GM23338 (cell line): ENCODE data around the gene TULP1. TPM values are rescaled to one million over a fixed set of nuclear protein-coding genes. Genes with fewer than 3 reads are reported as not detected.

Experiments
- ATAC-seq: fragments of 200-7000 bp; cut with Tn5 transposase; 3 replicates; pipeline ENCODE4 v1.9.1; 2020
- DNase-seq: peaks from one replicate; pipeline ENCODE4 v3.0.0-alpha.2; 2015; ENCODE audit warnings: low spot score
- H2AFZ ChIP-seq: fragments of 200-600 bp; sonication (generic); 2 replicates; pipeline ENCODE4 v1.8.0; 2016; ENCODE audit warnings: antibody characterized with exemption, mild to moderate bottlenecking, moderate library complexity
- H3F3A ChIP-seq: fragments of 200-600 bp; sonication (generic); replicated peaks from 2 replicates; pipeline ENCODE4 v1.8.0; 2017; ENCODE audit warnings: antibody characterized with exemption, mixed run types, low read depth
- H3K27ac ChIP-seq: fragments of 200-600 bp; sonication (generic); 2 replicates; pipeline ENCODE4 v1.6.1; 2016; ENCODE audit warnings: low read depth
- H3K27me3 ChIP-seq: fragments of 200-600 bp; sonication (generic); 2 replicates; pipeline ENCODE4 v1.8.0; 2016; ENCODE audit warnings: mild to moderate bottlenecking, mixed run types, moderate library complexity; ENCODE audit not compliant: insufficient read depth
- H3K36me3 ChIP-seq: fragments of 200-600 bp; sonication (generic); 2 replicates; pipeline ENCODE4 v1.8.0; 2016; ENCODE audit warnings: mild to moderate bottlenecking; ENCODE audit not compliant: insufficient read depth
- H3K4me1 ChIP-seq: fragments of 200-600 bp; sonication (generic); 2 replicates; pipeline ENCODE4 v1.8.0; 2016; ENCODE audit warnings: mild to moderate bottlenecking, moderate library complexity; ENCODE audit not compliant: insufficient read depth
- H3K4me2 ChIP-seq: fragments of 200-600 bp; sonication (generic); 2 replicates; pipeline ENCODE4 v1.7.1; 2017; ENCODE audit warnings: mixed run types
- H3K4me3 ChIP-seq: fragments of 200-600 bp; sonication (generic); 2 replicates; pipeline ENCODE4 v1.6.1; 2016; ENCODE audit warnings: mixed run types
- H3K79me2 ChIP-seq: fragments of 200-600 bp; sonication (generic); replicated peaks from 2 replicates; pipeline ENCODE4 v1.8.0; 2017; ENCODE audit warnings: mild to moderate bottlenecking; ENCODE audit not compliant: insufficient read depth
- H3K9me2 ChIP-seq: fragments of 200-600 bp; sonication (generic); 2 replicates; pipeline ENCODE4 v1.8.0; 2017; ENCODE audit not compliant: insufficient read depth
- H4K20me1 ChIP-seq: fragments of 200-600 bp; sonication (generic); replicated peaks from 2 replicates; pipeline ENCODE4 v1.8.0; 2017; ENCODE audit warnings: mild to moderate bottlenecking; ENCODE audit not compliant: insufficient read depth
- H3K27ac Mint-ChIP-seq: 2 replicates; pipeline ENCODE4 v1.8.0; 2020; ENCODE audit warnings: inconsistent platforms, mild to moderate bottlenecking, moderate library complexity, mixed read lengths
- H3K27me3 Mint-ChIP-seq: 3 replicates; pipeline ENCODE4 v1.8.0; 2022; ENCODE audit warnings: low read depth, mild to moderate bottlenecking, moderate library complexity, mixed read lengths, inconsistent platforms; ENCODE audit not compliant: insufficient read depth, poor library complexity
- H3K36me3 Mint-ChIP-seq: 3 replicates; pipeline ENCODE4 v1.8.0; 2021; ENCODE audit warnings: low read depth, mild to moderate bottlenecking, inconsistent platforms, moderate library complexity, mixed read lengths
- H3K4me1 Mint-ChIP-seq: 3 replicates; pipeline ENCODE4 v1.8.0; 2020; ENCODE audit warnings: mild to moderate bottlenecking, inconsistent platforms, mixed read lengths
- H3K4me3 Mint-ChIP-seq: 3 replicates; pipeline ENCODE4 v1.8.0; 2021; ENCODE audit warnings: moderate library complexity, mild to moderate bottlenecking, inconsistent platforms, mixed read lengths
- H3K9me3 Mint-ChIP-seq: 3 replicates; pipeline ENCODE4 v1.8.0; 2020; ENCODE audit warnings: moderate library complexity, mild to moderate bottlenecking, inconsistent platforms, mixed read lengths
- CREB1 ChIP-seq: fragments of 250-450 bp; sonication (Bioruptor Pico); IDR thresholded peaks from 2 replicates; pipeline ENCODE4 v1.5.0; 2020; ENCODE audit warnings: low read depth, mild to moderate bottlenecking, moderate library complexity
- CTCF ChIP-seq, 2 experiments: fragments of 200-600 bp in 1 of 2; sonication (generic) in 1 of 2; conservative IDR thresholded peaks; 2 replicates each; pipeline versions ENCODE4 v1.5.1 to v1.6.1; 2016 to 2017; ENCODE audit warnings: antibody characterized with exemption in 2 of 2, low read depth in 2 of 2, mild to moderate bottlenecking in 2 of 2, moderate library complexity in 1 of 2
- ETS1 ChIP-seq: IDR thresholded peaks from 2 replicates; pipeline ENCODE4 v1.6.1; 2016; ENCODE audit warnings: antibody characterized with exemption
- EZH2 ChIP-seq: fragments of 200-600 bp; sonication (generic); IDR thresholded peaks from one replicate; pipeline ENCODE4 v1.8.0; 2017; ENCODE audit warnings: antibody characterized with exemption, mild to moderate bottlenecking, low read depth; ENCODE audit not compliant: unreplicated experiment
- EZH2phosphoT487 ChIP-seq: fragments of 200-600 bp; sonication (generic); IDR thresholded peaks from one replicate; pipeline ENCODE4 v1.8.1; 2018; ENCODE audit warnings: antibody characterized with exemption; ENCODE audit not compliant: unreplicated experiment
- JUNB ChIP-seq: IDR thresholded peaks from one replicate; pipeline ENCODE4 v1.6.1; 2016; ENCODE audit warnings: antibody characterized with exemption; ENCODE audit not compliant: unreplicated experiment
- NANOG ChIP-seq: IDR thresholded peaks from 2 replicates; pipeline ENCODE4 v1.6.1; 2016; ENCODE audit warnings: antibody characterized with exemption, borderline replicate concordance
- POLR2AphosphoS5 ChIP-seq: IDR thresholded peaks from 2 replicates; pipeline ENCODE4 v1.6.1; 2016; ENCODE audit warnings: antibody characterized with exemption, low read depth
- REST ChIP-seq: IDR thresholded peaks from one replicate; pipeline ENCODE4 v1.6.1; 2018; ENCODE audit warnings: antibody characterized with exemption; ENCODE audit not compliant: unreplicated experiment
- STAT1 ChIP-seq: IDR thresholded peaks from one replicate; pipeline ENCODE4 v1.6.1; 2016; ENCODE audit warnings: antibody characterized with exemption; ENCODE audit not compliant: unreplicated experiment
- ZNF114 ChIP-seq: fragments of 250-450 bp; sonication (Bioruptor Pico); IDR thresholded peaks from 2 replicates; pipeline ENCODE4 v1.5.0; 2020; ENCODE audit warnings: mild to moderate bottlenecking, moderate library complexity
- ZNF331 ChIP-seq: fragments of 250-450 bp; sonication (Bioruptor Pico); IDR thresholded peaks from 2 replicates; pipeline ENCODE4 v1.5.0; 2020; ENCODE audit warnings: low read depth, mild to moderate bottlenecking, moderate library complexity
- ZNF462 ChIP-seq: fragments of 250-450 bp; sonication (Bioruptor Pico); IDR thresholded peaks from 2 replicates; pipeline ENCODE4 v1.5.0; 2020; ENCODE audit warnings: mild to moderate bottlenecking, moderate library complexity
- polyA plus RNA-seq: library from polyadenylated mRNA; unstranded; fragments of >200 nt; fragmentation: Nextera tagmentation; extraction: Ambion mirVana; gene quantifications from 2 replicates; pipeline ENCODE4 v1.2.1, GENCODE V29; 2016
- total RNA-seq: library from RNA; depleted of rRNA; stranded (reverse); fragments of >200 nt; shearing (Covaris generic); gene quantifications from 2 replicates; pipeline ENCODE4 v1.2.3, GENCODE V29; 2014

The TULP1 gene
- total and polyA plus RNA-seq, 2 experiments from 2014 or later, result 3.0 to 3.8 TPM

- peak overlapping the region; percentile 98 for H3K27ac ChIP-seq
- peaks cover 38% of the 10 kb centered on the region for H3K36me3 ChIP-seq
- Mint-ChIP-seq H3K4me3 (peak overlapping the region; percentile 93; the same call in 2 of the 3 replicates), H3K9me3 (peaks cover 8% of the 10 kb centered on the region; the same call in 2 of the 3 replicates), H3K36me3 (peaks cover 73% of the 10 kb centered on the region), H3K4me1 (peaks cover 45% of the 10 kb centered on the region), H3K27me3 (peaks cover 68% of the 10 kb centered on the region), H3K27ac (peak overlapping the region; percentile 86)
- H3K4me3 ChIP-seq, result peak overlapping the region; percentile 100; the same call in 1 of the 2 replicates
- peaks cover 40% of the 10 kb centered on the region for H4K20me1 ChIP-seq
- DNase-seq (no peak), ATAC-seq (no peak)
- H3F3A ChIP-seq, result peaks cover 65% of the 10 kb centered on the region
- no peak overlapping the region for H2AFZ ChIP-seq
- peaks cover 5% of the 10 kb centered on the region; the same call in 1 of the 2 replicates for H3K27me3 ChIP-seq
- no peaks in the 10 kb centered on the region for H3K9me2 ChIP-seq
- peaks cover 25% of the 10 kb centered on the region for H3K4me1 ChIP-seq
- TF ChIP-seq REST (no peak), EZH2phosphoT487 (no peak), EZH2 (no peak), NANOG (no peak), POLR2AphosphoS5 (no peak; the same call in 1 of the 2 replicates), CREB1 (CRISPR knock-in tag) (no peak), STAT1 (no peak), CTCF (conservative IDR thresholded peaks at IDR 0.05; ENCODE audit: low read depth in 2 of 2) (no peak), ZNF331 (CRISPR knock-in tag) (no peak), JUNB (no peak), ETS1 (no peak), ZNF462 (CRISPR knock-in tag) (no peak), ZNF114 (CRISPR knock-in tag) (no peak)
- peak overlapping the region; percentile 100 for H3K4me2 ChIP-seq
- peaks cover 33% of the 10 kb centered on the region for H3K79me2 ChIP-seq
Observed at GRCh38 chr6:35471836-35472345, 40.8 kb downstream of the TULP1 start.
